ENCODE measurements around the gene THAP11.

GRCh38 chr16:67881621-67882161, 39.6 kb downstream of the THAP11 start:
- TF ChIP-seq POLR2A (IDR thresholded peaks at IDR 0.05; ENCODE audit: low read depth, low read length), result no peak
- no peak for TF ChIP-seq POLR2AphosphoS5 (IDR thresholded peaks at IDR 0.05; ENCODE audit: low read depth, low read length)
